Naive thymus-derived CD4-positive, alpha-beta T cell (primary cell): ENCODE data around the gene HOMER2. TPM values are rescaled to one million over a fixed set of nuclear protein-coding genes. Genes with fewer than 3 reads are reported as not detected.
"Not testable (repeated sequence)": the region's sequence is repeated elsewhere in the genome, so short reads cannot be mapped to it uniquely, and the experiment has no call there.

Experiments used
- ATAC-seq: fragments of 150-1000 bp; cut with Tn5 transposase; 2 replicates; pipeline ENCODE4 v1.10.0; 2021; ENCODE audit warnings: mild to moderate bottlenecking, moderate library complexity
- CTCF ChIA-PET: fragments of 350-600 bp; sonication (Branson Sonifier 250); formaldehyde crosslinking; loops from one replicate; lab custom pipeline; 2021; ENCODE audit warnings: antibody characterized with exemption; lab: Charles Lee
- POLR2A ChIA-PET: fragments of 350-600 bp; sonication (Branson Sonifier 250); formaldehyde crosslinking; loops from one replicate; lab custom pipeline; 2021; ENCODE audit warnings: antibody characterized with exemption, inconsistent platforms; lab: Charles Lee
- DNase-seq, 9 donors: peaks; one replicate each; pipeline versions ENCODE4 v3.0.0 to v3.0.0-alpha.2; 2020 to 2022; ENCODE audit warnings: mixed read lengths in 1 of 9
- H3K27ac ChIP-seq: one replicate; pipeline ENCODE4 v1.7.0; 2013; ENCODE audit warnings: mild to moderate bottlenecking, low read depth, low read length, moderate library complexity
- H3K27me3 ChIP-seq, 2 donors: one replicate each; pipeline ENCODE4 v1.7.0; 2013; ENCODE audit warnings: low read length in 2 of 2, mild to moderate bottlenecking in 2 of 2, moderate library complexity in 2 of 2; ENCODE audit not compliant: control insufficient read depth in 2 of 2, insufficient read depth in 2 of 2
- H3K36me3 ChIP-seq, 3 experiments: 1 replicate in 2 of 3; 2 replicates in 1 of 3; pipeline ENCODE4 v1.7.0; 2013; ENCODE audit warnings: low read length in 3 of 3, mild to moderate bottlenecking in 3 of 3, moderate library complexity in 1 of 3; ENCODE audit not compliant: insufficient read depth in 3 of 3, control insufficient read depth in 2 of 3
- H3K4me1 ChIP-seq, 2 donors: one replicate each; pipeline ENCODE4 v1.7.0; 2013; ENCODE audit warnings: low read length in 2 of 2, mild to moderate bottlenecking in 2 of 2, moderate library complexity in 1 of 2; ENCODE audit not compliant: control insufficient read depth in 2 of 2, insufficient read depth in 2 of 2
- H3K4me3 ChIP-seq: 2 replicates; pipeline ENCODE4 v1.7.0; 2013; ENCODE audit warnings: mild to moderate bottlenecking, low read length
- H3K9me3 ChIP-seq, 3 experiments: 1 replicate in 2 of 3; 2 replicates in 1 of 3; pipeline ENCODE4 v1.7.0; 2013; ENCODE audit warnings: low read length in 3 of 3; ENCODE audit not compliant: control insufficient read depth in 2 of 3
- H3K27ac Mint-ChIP-seq, 9 donors: one replicate each; pipeline ENCODE4 v1.8.0; 2020 to 2022; ENCODE audit warnings: mixed read lengths in 9 of 9, mild to moderate bottlenecking in 8 of 9, moderate library complexity in 5 of 9, inconsistent platforms in 2 of 9
- H3K27me3 Mint-ChIP-seq, 5 donors: one replicate each; pipeline ENCODE4 v1.8.0; 2021 to 2022; ENCODE audit warnings: mixed read lengths in 5 of 5, mild to moderate bottlenecking in 1 of 5
- H3K36me3 Mint-ChIP-seq, 5 donors: one replicate each; pipeline ENCODE4 v1.8.0; 2020 to 2022; ENCODE audit warnings: mixed read lengths in 5 of 5, mild to moderate bottlenecking in 3 of 5, inconsistent platforms in 1 of 5
- H3K4me1 Mint-ChIP-seq, 7 donors: one replicate each; pipeline ENCODE4 v1.8.0; 2020 to 2022; ENCODE audit warnings: mixed read lengths in 7 of 7, mild to moderate bottlenecking in 3 of 7, inconsistent platforms in 1 of 7
- H3K4me3 Mint-ChIP-seq, 10 donors: one replicate each; pipeline ENCODE4 v1.8.0; 2020 to 2022; ENCODE audit warnings: mild to moderate bottlenecking in 10 of 10, mixed read lengths in 10 of 10, moderate library complexity in 6 of 10, inconsistent platforms in 2 of 10
- H3K9me3 Mint-ChIP-seq, 11 donors: one replicate each; pipeline ENCODE4 v1.8.0; 2020 to 2022; ENCODE audit warnings: mixed read lengths in 11 of 11, mild to moderate bottlenecking in 4 of 11, inconsistent platforms in 1 of 11, moderate library complexity in 1 of 11
- intact Hi-C, 2 donors: fragments of 100-400 bp; cut with micrococcal nuclease; formaldehyde crosslinking; loops; one replicate each; pipeline ENCODE4 v1.15.1; 2023
- polyA plus RNA-seq, 2 donors: library from polyadenylated mRNA; unstranded; fragments of 300-500 nt; fragmentation: Illumina TruSeq; gene quantifications; one replicate each; pipeline ENCODE4 v1.2.3, GENCODE V29; 2021
- total RNA-seq, 6 experiments: library from RNA in 5 of 6; stranded (reverse) in 5 of 6; gene quantifications; 1 replicate in 5 of 6; 2 replicates in 1 of 6; pipeline ENCODE4 v1.2.3 and lab custom pipeline; 2021 to 2026

Gene HOMER2
- total and polyA plus RNA-seq, 7 experiments from 2014 or later, result 3.8 to 29.1 (median 4.8) TPM

GRCh38 chr15:82946155-82946701, 6.3 kb downstream of the HOMER2 start:
- no peak overlapping the region for H3K4me3 ChIP-seq
- peaks cover 0 to 2% (median 0%) of the 10 kb centered on the region in 11 donors for H3K9me3 Mint-ChIP-seq
- ChIA-PET CTCF (no interaction called here), POLR2A (no interaction called here)
- H3K27me3 ChIP-seq, result peaks cover 0 to 1% of the 10 kb centered on the region in 2 donors
- H3K27ac Mint-ChIP-seq, result no peak overlapping the region
- ATAC-seq (no peak), DNase-seq (no peak)
- H3K27me3 Mint-ChIP-seq, result peaks cover 0 to 27% (median 13%) of the 10 kb centered on the region in 5 donors
- H3K36me3 Mint-ChIP-seq, result peaks cover 0 to 9% (median 0%) of the 10 kb centered on the region in 5 donors
- no peaks in the 10 kb centered on the region for H3K4me1 ChIP-seq
- H3K4me3 Mint-ChIP-seq, result no peak overlapping the region
- peaks cover 0 to 1% (median 0%) of the 10 kb centered on the region in 7 donors for H3K4me1 Mint-ChIP-seq
- no peak overlapping the region for H3K27ac ChIP-seq
- H3K36me3 ChIP-seq, result no peaks in the 10 kb centered on the region
- intact Hi-C loops, result no loop called here
- H3K9me3 ChIP-seq, result no peaks in the 10 kb centered on the region

DNA sequence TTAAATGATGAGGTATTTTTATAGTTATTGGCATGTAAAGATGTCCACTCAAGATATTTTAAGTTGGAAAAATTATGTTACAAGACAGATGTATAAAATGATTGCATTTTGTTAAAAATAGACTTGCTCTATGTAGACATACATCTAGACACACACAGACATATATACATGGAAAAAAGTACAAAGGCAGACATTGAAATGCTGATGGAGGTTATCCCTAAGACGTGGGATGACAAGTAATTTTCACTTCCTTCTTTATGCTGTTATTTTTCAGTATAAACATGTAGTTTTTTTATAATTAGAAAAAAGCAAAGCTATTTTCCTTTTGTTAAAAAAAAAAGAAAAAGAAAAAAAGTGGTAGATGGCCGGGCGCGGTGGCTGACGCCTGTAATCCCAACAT, 7.2 kb downstream of the HOMER2 start:
- Histone ChIP-seq H3K36me3 (no peaks in the 10 kb centered on the region), H3K27ac (no peak overlapping the region), H3K27me3 (no peaks in the 10 kb centered on the region), H3K4me3 (no peak overlapping the region), H3K4me1 (no peaks in the 10 kb centered on the region), H3K9me3 (no peaks in the 10 kb centered on the region)
- ChIA-PET CTCF (no interaction called here), POLR2A (no interaction called here)
- H3K36me3 Mint-ChIP-seq, result peaks cover 0 to 9% (median 0%) of the 10 kb centered on the region in 5 donors
- DNase-seq (no peak), ATAC-seq (no peak)
- intact Hi-C loops, result no loop called here
- peaks cover 0 to 2% (median 0%) of the 10 kb centered on the region in 11 donors for H3K9me3 Mint-ChIP-seq
- H3K27ac Mint-ChIP-seq, result no peak overlapping the region
- no peak overlapping the region for H3K4me3 Mint-ChIP-seq
- H3K27me3 Mint-ChIP-seq, result peaks cover 0 to 29% (median 13%) of the 10 kb centered on the region in 5 donors
- peaks cover 0 to 1% (median 0%) of the 10 kb centered on the region in 7 donors for H3K4me1 Mint-ChIP-seq

DNA sequence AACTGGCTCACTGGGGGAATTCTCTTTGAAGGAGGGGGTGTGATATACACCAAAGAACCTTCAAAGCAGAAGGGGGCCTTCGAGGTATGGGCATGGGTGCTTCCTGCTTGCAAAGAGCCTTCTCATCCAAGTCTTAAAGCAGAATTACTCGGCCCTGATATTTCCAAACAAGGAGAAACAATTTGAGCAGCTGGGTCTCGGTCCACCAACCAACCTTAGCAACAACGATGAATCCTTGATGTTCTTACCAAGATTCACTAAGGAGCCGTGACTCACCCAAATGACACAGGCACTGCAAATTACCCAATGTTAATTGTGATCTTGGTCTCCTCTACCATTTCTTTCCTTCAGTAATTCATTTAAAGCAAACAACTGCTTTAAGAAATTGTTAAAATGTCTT, 7.7 kb downstream of the HOMER2 start:
- Histone ChIP-seq H3K27me3 (no peaks in the 10 kb centered on the region), H3K4me3 (no peak overlapping the region), H3K36me3 (no peaks in the 10 kb centered on the region), H3K4me1 (no peaks in the 10 kb centered on the region), H3K27ac (no peak overlapping the region), H3K9me3 (no peaks in the 10 kb centered on the region)
- ATAC-seq (peak; percentile 44), DNase-seq (no peak)
- Mint-ChIP-seq H3K4me1 (peaks cover 0 to 1% (median 0%) of the 10 kb centered on the region in 7 donors), H3K36me3 (peaks cover 0 to 9% (median 0%) of the 10 kb centered on the region in 5 donors), H3K4me3 (no peak overlapping the region), H3K27me3 (peaks cover 0 to 29% (median 13%) of the 10 kb centered on the region in 5 donors), H3K9me3 (peaks cover 0 to 2% (median 0%) of the 10 kb centered on the region in 11 donors), H3K27ac (no peak overlapping the region)
- ChIA-PET CTCF (no interaction called here), POLR2A (no interaction called here)
- intact Hi-C loops, result no loop called here

- Mint-ChIP-seq H3K4me3 (no peak overlapping the region), H3K9me3 (peaks cover 0 to 2% (median 0%) of the 10 kb centered on the region in 11 donors), H3K36me3 (peaks cover 0 to 9% (median 0%) of the 10 kb centered on the region in 5 donors), H3K27ac (no peak overlapping the region), H3K27me3 (peaks cover 2 to 29% (median 13%) of the 10 kb centered on the region in 5 donors), H3K4me1 (peaks cover 0 to 1% (median 0%) of the 10 kb centered on the region in 7 donors)
- no peaks in the 10 kb centered on the region for H3K27me3 ChIP-seq
- intact Hi-C loops, result no loop called here
- POLR2A ChIA-PET, result no interaction called here
- H3K9me3 ChIP-seq, result no peaks in the 10 kb centered on the region
- ATAC-seq (no peak), DNase-seq (no peak)
- no peak overlapping the region for H3K27ac ChIP-seq
- CTCF ChIA-PET, result no interaction called here
- H3K4me3 ChIP-seq, result no peak overlapping the region
- no peaks in the 10 kb centered on the region for H3K36me3 ChIP-seq
- no peaks in the 10 kb centered on the region for H3K4me1 ChIP-seq
These were observed 8.5 kb downstream of the HOMER2 start for GRCh38 chr15:82944056-82944455.

DNA sequence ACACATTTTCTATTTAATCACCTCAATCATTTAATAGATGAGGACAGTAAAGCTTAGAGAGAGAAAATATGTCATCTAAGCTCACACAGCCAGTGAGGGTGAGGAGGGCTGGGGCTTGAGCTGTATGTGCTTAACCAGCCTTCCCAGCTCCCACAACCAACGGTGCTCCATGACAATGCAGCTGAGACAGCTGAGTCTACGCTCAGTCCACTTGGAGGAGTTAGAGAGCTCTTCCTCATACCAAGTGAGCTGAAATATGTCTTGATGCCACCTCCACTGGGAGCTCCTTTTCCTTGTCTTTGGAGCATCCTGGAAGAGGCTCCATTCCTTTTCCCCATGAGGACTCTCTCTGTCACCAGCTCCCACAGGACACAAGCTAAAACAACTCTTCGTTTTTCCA, 9.3 kb downstream of the HOMER2 start:
- ATAC-seq, result no peak
- H3K4me1 Mint-ChIP-seq, result peaks cover 0 to 1% (median 0%) of the 10 kb centered on the region in 7 donors
- no peak for DNase-seq
- Histone ChIP-seq H3K36me3 (no peaks in the 10 kb centered on the region), H3K9me3 (no peaks in the 10 kb centered on the region), H3K4me3 (no peak overlapping the region), H3K27ac (no peak overlapping the region), H3K4me1 (no peaks in the 10 kb centered on the region), H3K27me3 (no peaks in the 10 kb centered on the region)
- peaks cover 0 to 15% (median 5%) of the 10 kb centered on the region in 5 donors for H3K36me3 Mint-ChIP-seq
- ChIA-PET CTCF (no interaction called here), POLR2A (no interaction called here)
- H3K9me3 Mint-ChIP-seq, result peaks cover 0 to 2% (median 0%) of the 10 kb centered on the region in 11 donors
- intact Hi-C loops, result no loop called here
- no peak overlapping the region for H3K4me3 Mint-ChIP-seq
- H3K27ac Mint-ChIP-seq, result no peak overlapping the region
- H3K27me3 Mint-ChIP-seq, result peaks cover 5 to 29% (median 13%) of the 10 kb centered on the region in 5 donors

- peaks cover 0 to 2% (median 0%) of the 10 kb centered on the region in 11 donors for H3K9me3 Mint-ChIP-seq
- CTCF ChIA-PET, result no interaction called here
- no peak overlapping the region for H3K4me3 ChIP-seq
- intact Hi-C loops, result no loop called here
- ATAC-seq (no peak), DNase-seq (no peak)
- no peaks in the 10 kb centered on the region for H3K9me3 ChIP-seq
- peaks cover 0 to 15% (median 5%) of the 10 kb centered on the region in 5 donors for H3K36me3 Mint-ChIP-seq
- H3K27me3 Mint-ChIP-seq, result peaks cover 5 to 27% (median 13%) of the 10 kb centered on the region in 5 donors
- no peaks in the 10 kb centered on the region for H3K36me3 ChIP-seq
- H3K4me1 Mint-ChIP-seq, result peaks cover 0 to 1% (median 0%) of the 10 kb centered on the region in 7 donors
- H3K27me3 ChIP-seq, result no peaks in the 10 kb centered on the region
- H3K4me1 ChIP-seq, result no peaks in the 10 kb centered on the region
- no peak overlapping the region for H3K27ac ChIP-seq
- H3K4me3 Mint-ChIP-seq, result no peak overlapping the region
- POLR2A ChIA-PET, result no interaction called here
- no peak overlapping the region for H3K27ac Mint-ChIP-seq
These were observed 9.8 kb downstream of the HOMER2 start for GRCh38 chr15:82942691-82943090.

DNA sequence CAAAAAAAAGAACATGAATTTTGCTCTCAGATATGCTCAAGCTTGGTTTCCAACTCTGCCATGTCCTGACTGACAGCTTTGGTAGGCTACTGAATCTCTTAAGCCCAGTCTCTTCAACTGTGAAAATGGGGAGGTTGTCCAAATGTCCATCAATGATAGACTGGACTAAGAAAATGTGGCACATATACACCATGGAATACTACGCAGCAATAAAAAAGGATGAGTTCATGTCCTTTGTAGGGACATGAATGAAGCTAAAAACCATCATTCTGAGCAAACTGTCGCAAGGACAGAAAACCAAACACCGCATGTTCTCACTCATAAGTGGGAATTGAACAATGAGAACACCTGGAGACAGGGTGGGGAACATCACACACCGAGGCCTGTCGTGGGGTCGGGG, 12.8 kb downstream of the HOMER2 start:
- not testable (repeated sequence) for ATAC-seq
- CTCF ChIA-PET, result interaction anchor here (0.7 kb wide), 1 partner anchor 16 kb away, joined by 3 read pairs; no protein-coding TSS in a partner anchor

More for the DNA sequence above, 12.8 kb downstream of the HOMER2 start:
- H3K36me3 ChIP-seq, H3K27me3 ChIP-seq, DNase-seq, intact Hi-C loops, H3K4me1 Mint-ChIP-seq, H3K27ac ChIP-seq, H3K27ac Mint-ChIP-seq, POLR2A ChIA-PET, H3K4me3 ChIP-seq, H3K9me3 ChIP-seq, H3K4me1 ChIP-seq, H3K4me3 Mint-ChIP-seq, H3K9me3 Mint-ChIP-seq: not testable (repeated sequence)
- Mint-ChIP-seq H3K27me3 (peaks cover 0 to 12% (median 5%) of the 10 kb centered on the region in 5 donors), H3K36me3 (peaks cover 0 to 10% (median 5%) of the 10 kb centered on the region in 5 donors)
